H9 (cell line): ENCODE data around the gene CHST5. TPM values are rescaled to one million over a fixed set of nuclear protein-coding genes. Genes with fewer than 3 reads are reported as not detected.

Experiments
- DNase-seq: peaks from one replicate; pipeline ENCODE4 v3.0.0-alpha.2; 2017
- H2AFZ ChIP-seq: one replicate; pipeline ENCODE4 v1.6.1; 2013; ENCODE audit warnings: mild to moderate bottlenecking, low read length, control low read depth, moderate library complexity
- H2AK5ac ChIP-seq: 2 replicates; pipeline ENCODE4 v1.6.1; 2013; ENCODE audit warnings: low read length, control low read depth, mixed read lengths; ENCODE audit not compliant: insufficient read length
- H2BK120ac ChIP-seq: one replicate; pipeline ENCODE4 v1.6.1; 2013; ENCODE audit warnings: low read depth, mild to moderate bottlenecking, low read length, control low read depth, inconsistent platforms; ENCODE audit not compliant: poor library complexity, severe bottlenecking
- H2BK12ac ChIP-seq: 2 replicates; pipeline ENCODE4 v1.6.1; 2013; ENCODE audit warnings: low read length, control low read depth, mixed read lengths, low read depth; ENCODE audit not compliant: insufficient read length
- H2BK15ac ChIP-seq: 2 replicates; pipeline ENCODE4 v1.6.1; 2013; ENCODE audit warnings: low read depth, low read length, control low read depth
- H2BK20ac ChIP-seq: one replicate; pipeline ENCODE4 v1.6.1; 2013; ENCODE audit warnings: low read depth, mild to moderate bottlenecking, low read length, control low read depth, inconsistent platforms; ENCODE audit not compliant: poor library complexity, severe bottlenecking
- H2BK5ac ChIP-seq: 2 replicates; pipeline ENCODE4 v1.6.1; 2013; ENCODE audit warnings: low read length, control low read depth, mixed read lengths; ENCODE audit not compliant: insufficient read length
- H3K14ac ChIP-seq: 2 replicates; pipeline ENCODE4 v1.6.1; 2013; ENCODE audit warnings: low read length, control low read depth; ENCODE audit not compliant: insufficient read depth
- H3K18ac ChIP-seq: 2 replicates; pipeline ENCODE4 v1.6.1; 2013; ENCODE audit warnings: low read depth, mild to moderate bottlenecking, mixed read lengths, low read length, control low read depth; ENCODE audit not compliant: insufficient read length
- H3K23ac ChIP-seq: 2 replicates; pipeline ENCODE4 v1.6.1; 2013; ENCODE audit warnings: low read length, control low read depth, mixed read lengths, low read depth; ENCODE audit not compliant: insufficient read length
- H3K23me2 ChIP-seq: 2 replicates; pipeline ENCODE4 v1.6.1; 2013; ENCODE audit warnings: low read depth, mild to moderate bottlenecking, mixed read lengths, low read length, control low read depth; ENCODE audit not compliant: insufficient read length, poor library complexity, severe bottlenecking
- H3K27ac ChIP-seq: 2 replicates; pipeline ENCODE4 v1.5.1; 2013; ENCODE audit warnings: low read length, control low read depth, mixed read lengths, low read depth; ENCODE audit not compliant: insufficient read length
- H3K27me3 ChIP-seq: 2 replicates; pipeline ENCODE4 v1.6.1; 2013; ENCODE audit warnings: low read length, control low read depth, inconsistent platforms; ENCODE audit not compliant: insufficient read depth
- H3K4ac ChIP-seq: 2 replicates; pipeline ENCODE4 v1.6.1; 2013; ENCODE audit warnings: low read depth, mild to moderate bottlenecking, control low read depth, inconsistent platforms, low read length, moderate library complexity
- H3K4me1 ChIP-seq: 2 replicates; pipeline ENCODE4 v1.6.1; 2013; ENCODE audit warnings: low read length, control low read depth, inconsistent platforms; ENCODE audit not compliant: insufficient read depth
- H3K4me2 ChIP-seq: 2 replicates; pipeline ENCODE4 v1.6.1; 2013; ENCODE audit warnings: low read length, control low read depth, mixed read lengths; ENCODE audit not compliant: insufficient read length, insufficient read depth
- H3K56ac ChIP-seq: 2 replicates; pipeline ENCODE4 v1.6.1; 2013; ENCODE audit warnings: low read depth, mild to moderate bottlenecking, mixed read lengths, low read length, control low read depth; ENCODE audit not compliant: insufficient read length
- H3K79me1 ChIP-seq: 2 replicates; pipeline ENCODE4 v1.6.1; 2013; ENCODE audit warnings: low read depth, mild to moderate bottlenecking, moderate library complexity, low read length, control low read depth, inconsistent platforms; ENCODE audit not compliant: insufficient read depth, poor library complexity, severe bottlenecking
- H3K79me2 ChIP-seq: 2 replicates; pipeline ENCODE4 v1.6.1; 2013; ENCODE audit warnings: low read length, control low read depth, inconsistent platforms; ENCODE audit not compliant: insufficient read depth
- H3K9ac ChIP-seq: 2 replicates; pipeline ENCODE4 v1.6.1; 2013; ENCODE audit warnings: low read length, control low read depth, mixed read lengths; ENCODE audit not compliant: insufficient read length; ENCODE audit errors: extremely low read depth
- H3K9me3 ChIP-seq: one replicate; pipeline ENCODE4 v1.6.1; 2013; ENCODE audit warnings: low read depth, low read length, inconsistent platforms; ENCODE audit not compliant: control insufficient read depth
- H3T11ph ChIP-seq: one replicate; pipeline ENCODE4 v1.6.1; 2013; ENCODE audit warnings: mild to moderate bottlenecking, low read length, control low read depth, inconsistent platforms
- H4K20me1 ChIP-seq: one replicate; pipeline ENCODE4 v1.6.1; 2013; ENCODE audit not compliant: control insufficient read depth, insufficient read length, insufficient read depth
- H4K5ac ChIP-seq: 2 replicates; pipeline ENCODE4 v1.6.1; 2013; ENCODE audit warnings: low read depth, mild to moderate bottlenecking, mixed read lengths, low read length, control low read depth; ENCODE audit not compliant: insufficient read length
- H4K8ac ChIP-seq: replicated peaks from 2 replicates; pipeline ENCODE4 v1.6.1; 2013; ENCODE audit warnings: low read length, control low read depth, mixed read lengths, low read depth; ENCODE audit not compliant: insufficient read length
- H4K91ac ChIP-seq: 2 replicates; pipeline ENCODE4 v1.6.1; 2013; ENCODE audit warnings: low read depth, mild to moderate bottlenecking, moderate library complexity, mixed read lengths, low read length, control low read depth; ENCODE audit not compliant: insufficient read length
- H3K27ac Mint-ChIP-seq, 3 experiments: 2 replicates in 2 of 3; 3 replicates in 1 of 3; pipeline ENCODE4 v1.8.0; 2020 to 2021; ENCODE audit warnings: mixed read lengths in 3 of 3, mild to moderate bottlenecking in 1 of 3, moderate library complexity in 1 of 3
- H3K27me3 Mint-ChIP-seq: 2 replicates; pipeline ENCODE4 v1.8.0; 2021; ENCODE audit warnings: low read depth, mild to moderate bottlenecking, moderate library complexity, mixed read lengths
- H3K36me3 Mint-ChIP-seq, 3 experiments: 2 replicates in 2 of 3; 3 replicates in 1 of 3; pipeline ENCODE4 v1.8.0; 2020 to 2021; ENCODE audit warnings: low read depth in 3 of 3, mixed read lengths in 3 of 3; ENCODE audit not compliant: insufficient read depth in 1 of 3
- H3K4me1 Mint-ChIP-seq, 2 experiments: 2 replicates each; pipeline ENCODE4 v1.8.0; 2020; ENCODE audit warnings: mixed read lengths in 2 of 2
- H3K4me3 Mint-ChIP-seq, 2 experiments: 2 replicates in 1 of 2; 3 replicates in 1 of 2; pipeline ENCODE4 v1.8.0; 2020 to 2021; ENCODE audit warnings: mild to moderate bottlenecking in 2 of 2, mixed read lengths in 2 of 2, moderate library complexity in 1 of 2
- H3K9me3 Mint-ChIP-seq, 2 experiments: 2 replicates in 1 of 2; 3 replicates in 1 of 2; pipeline ENCODE4 v1.8.0; 2020; ENCODE audit warnings: mild to moderate bottlenecking in 2 of 2, mixed read lengths in 2 of 2, moderate library complexity in 1 of 2
- WGBS: extraction: QIAGEN DNeasy Blood & Tissue Kit; methylation state at CpG from one replicate; pipeline ENCODE4 v1.1.7; 2013; ENCODE audit warnings: missing lambda C conversion rate, low lambda C conversion rate, mixed read lengths; ENCODE audit not compliant: insufficient read length; ENCODE audit errors: extremely low coverage; 5-methylcytosine and 5-hydroxymethylcytosine counted together
- total RNA-seq: library from RNA; stranded (reverse); gene quantifications from 2 replicates; pipeline ENCODE4 v1.2.1, GENCODE V29; 2021
- TF ChIP-seq, protein P1 (sequence below): fragments of 200-600 bp; sonication (generic); conservative IDR thresholded peaks from 3 replicates; pipeline ENCODE4 v1.8.0; 2021; ENCODE audit warnings: antibody characterized with exemption, mild to moderate bottlenecking

CHST5 gene
- total RNA-seq, 1 experiment from 2014 or later = not detected

DNA sequence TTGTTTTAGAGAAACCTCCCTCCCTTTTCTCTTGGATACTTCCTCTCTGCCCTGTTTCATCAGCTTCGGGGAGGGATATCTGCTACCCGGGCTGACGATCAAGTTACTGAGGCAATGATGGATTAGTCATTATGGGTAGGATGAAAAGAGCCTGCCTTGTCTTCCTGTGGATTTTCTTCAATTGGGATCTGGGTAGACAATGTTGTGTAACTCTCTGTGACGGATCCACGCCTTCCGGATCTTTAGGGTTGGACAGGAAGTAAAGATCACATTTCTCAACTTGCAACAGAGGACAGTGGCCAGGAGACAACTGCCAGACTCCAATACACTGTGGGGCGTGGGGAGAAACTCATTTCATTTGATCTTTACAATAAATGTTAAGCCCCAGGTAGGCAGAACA is 29.3 kb downstream of the CHST5 start:
- H3K23ac ChIP-seq = no peak overlapping the region
- no peak for DNase-seq

More for the DNA sequence above, 29.3 kb downstream of the CHST5 start:
- Histone ChIP-seq H4K91ac (no peak overlapping the region), H3K4ac (no peak overlapping the region), H2BK15ac (no peak overlapping the region), H3K27ac (no peak overlapping the region), H3K18ac (no peak overlapping the region), H2BK120ac (no peak overlapping the region), H3K79me2 (no peaks in the 10 kb centered on the region), H3K9me3 (no peaks in the 10 kb centered on the region), H3K56ac (no peak overlapping the region), H4K20me1 (no peaks in the 10 kb centered on the region), H3K27me3 (no peaks in the 10 kb centered on the region), H3T11ph (no peak overlapping the region), H3K79me1 (no peaks in the 10 kb centered on the region), H2AFZ (no peak overlapping the region), H3K14ac (no peak overlapping the region), H3K4me2 (no peak overlapping the region), H3K9ac (no peak overlapping the region), H3K23me2 (no peaks in the 10 kb centered on the region), H2BK20ac (no peak overlapping the region), H4K5ac (no peak overlapping the region), H2BK5ac (no peak overlapping the region), H3K4me1 (no peaks in the 10 kb centered on the region), H4K8ac (no peak overlapping the region), H2AK5ac (no peak overlapping the region), H2BK12ac (no peak overlapping the region)
- TF ChIP-seq, protein P1, sequence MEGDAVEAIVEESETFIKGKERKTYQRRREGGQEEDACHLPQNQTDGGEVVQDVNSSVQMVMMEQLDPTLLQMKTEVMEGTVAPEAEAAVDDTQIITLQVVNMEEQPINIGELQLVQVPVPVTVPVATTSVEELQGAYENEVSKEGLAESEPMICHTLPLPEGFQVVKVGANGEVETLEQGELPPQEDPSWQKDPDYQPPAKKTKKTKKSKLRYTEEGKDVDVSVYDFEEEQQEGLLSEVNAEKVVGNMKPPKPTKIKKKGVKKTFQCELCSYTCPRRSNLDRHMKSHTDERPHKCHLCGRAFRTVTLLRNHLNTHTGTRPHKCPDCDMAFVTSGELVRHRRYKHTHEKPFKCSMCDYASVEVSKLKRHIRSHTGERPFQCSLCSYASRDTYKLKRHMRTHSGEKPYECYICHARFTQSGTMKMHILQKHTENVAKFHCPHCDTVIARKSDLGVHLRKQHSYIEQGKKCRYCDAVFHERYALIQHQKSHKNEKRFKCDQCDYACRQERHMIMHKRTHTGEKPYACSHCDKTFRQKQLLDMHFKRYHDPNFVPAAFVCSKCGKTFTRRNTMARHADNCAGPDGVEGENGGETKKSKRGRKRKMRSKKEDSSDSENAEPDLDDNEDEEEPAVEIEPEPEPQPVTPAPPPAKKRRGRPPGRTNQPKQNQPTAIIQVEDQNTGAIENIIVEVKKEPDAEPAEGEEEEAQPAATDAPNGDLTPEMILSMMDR = no peak
- no CpG with 5 or more reads among the region's 7 CpGs for WGBS
- Mint-ChIP-seq H3K27me3 (no peaks in the 10 kb centered on the region; the same call in none of the 2 replicates), H3K9me3 (no peaks in the 10 kb centered on the region; a peak in 1 of 5 replicates), H3K4me1 (no peaks in the 10 kb centered on the region; a peak in 1 of 4 replicates), H3K27ac (no peak overlapping the region), H3K36me3 (no peaks in the 10 kb centered on the region), H3K4me3 (no peak overlapping the region)
